HG02870 (cell line): ENCODE measurements around the gene RALGDS.
"Not testable (repeated sequence)": the region's sequence is repeated elsewhere in the genome, so short reads cannot be mapped to it uniquely, and the experiment has no call there.

Experiments
- ATAC-seq: cut with Tn5 transposase; IDR thresholded peaks from one replicate; pipeline ENCODE4 v1.9.1; 2021; ENCODE audit warnings: mild to moderate bottlenecking, moderate library complexity; ENCODE audit not compliant: unreplicated experiment

The RALGDS gene

GRCh38 chr9:133094351-133094750 is 26.7 kb downstream of the RALGDS start:
- ATAC-seq, result not testable (repeated sequence)

- ATAC-seq, result no peak
Measured at GRCh38 chr9:133090752-133091385, 30.2 kb downstream of the RALGDS start.

- no peak for ATAC-seq
Measured at GRCh38 chr9:133090187-133090586, 30.9 kb downstream of the RALGDS start.

- ATAC-seq, result no peak
Measured at GRCh38 chr9:133089271-133089671, 31.8 kb downstream of the RALGDS start.

GRCh38 chr9:133088756-133089155 is 32.3 kb downstream of the RALGDS start:
- no peak for ATAC-seq

- no peak for ATAC-seq
Measured at GRCh38 chr9:133088146-133088750, 32.8 kb downstream of the RALGDS start.

- ATAC-seq, result no peak
Measured at GRCh38 chr9:133087429-133088145, 33.5 kb downstream of the RALGDS start.

- ATAC-seq, result no peak
Measured at GRCh38 chr9:133086894-133087293, 34.1 kb downstream of the RALGDS start.

- not testable (repeated sequence) for ATAC-seq
Measured at GRCh38 chr9:133086212-133086860, 34.7 kb downstream of the RALGDS start.

GRCh38 chr9:133083688-133084087 is 37.4 kb downstream of the RALGDS start:
- ATAC-seq, result not testable (repeated sequence)

GRCh38 chr9:133081957-133082644 is 38.9 kb downstream of the RALGDS start:
- not testable (repeated sequence) for ATAC-seq

GRCh38 chr9:133080786-133081779 is 40.0 kb downstream of the RALGDS start:
- ATAC-seq, result not testable (repeated sequence)

- no peak for ATAC-seq
Measured at GRCh38 chr9:133080161-133080560, 40.9 kb downstream of the RALGDS start.

GRCh38 chr9:133078486-133078885 is 42.6 kb downstream of the RALGDS start:
- no peak for ATAC-seq

GRCh38 chr9:133076691-133077090 is 44.3 kb downstream of the RALGDS start:
- ATAC-seq, result no peak

GRCh38 chr9:133075925-133076630 is 45.0 kb downstream of the RALGDS start:
- ATAC-seq, result no peak

- ATAC-seq, result no peak
Measured at GRCh38 chr9:133074111-133074651, 46.9 kb downstream of the RALGDS start.

- ATAC-seq, result no peak
Measured at GRCh38 chr9:133073086-133074014, 47.7 kb downstream of the RALGDS start.
